PC-9 (cell line): ENCODE results near the gene PPP2R5E.

Experiments
- EZH2 ChIP-seq: fragments of 200-600 bp; sonication (generic); IDR thresholded peaks from 2 replicates; pipeline ENCODE4 v1.8.0; 2017; ENCODE audit warnings: antibody characterized with exemption, low read depth
- TF ChIP-seq, protein P1 (sequence below): fragments of 200-600 bp; sonication (generic); conservative IDR thresholded peaks from 2 replicates; pipeline ENCODE4 v1.6.1; 2017; ENCODE audit warnings: mixed run types, antibody characterized with exemption, mild to moderate bottlenecking, moderate library complexity

DNA sequence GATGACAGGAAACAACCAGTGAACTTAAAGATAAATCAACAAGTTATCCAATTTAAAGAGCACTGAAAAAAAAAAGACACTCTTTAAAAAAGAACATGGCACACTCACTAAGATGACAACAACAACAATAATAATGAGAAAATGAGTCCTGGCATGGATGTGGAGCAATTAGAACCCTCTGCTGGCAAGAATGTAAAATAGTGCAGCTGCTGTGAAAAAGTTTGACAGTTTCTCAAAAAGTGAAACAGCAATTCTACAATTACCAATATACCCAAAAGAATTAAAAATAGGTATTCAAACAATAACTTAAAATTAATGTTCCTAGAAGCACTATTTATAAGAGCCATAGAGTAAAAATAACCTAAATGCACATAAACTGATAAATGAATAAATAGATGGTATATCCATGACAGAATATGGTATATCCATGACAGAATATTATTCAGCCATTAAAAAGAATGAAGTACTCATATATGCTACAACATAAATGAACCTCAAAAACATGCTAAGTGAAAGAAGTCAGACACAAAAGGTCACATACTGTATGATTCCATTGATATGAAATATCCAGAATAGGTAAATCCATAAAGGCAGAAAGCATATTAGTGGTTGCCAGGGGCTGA lies 175.3 kb downstream of the PPP2R5E start:
- TF ChIP-seq, protein P1, sequence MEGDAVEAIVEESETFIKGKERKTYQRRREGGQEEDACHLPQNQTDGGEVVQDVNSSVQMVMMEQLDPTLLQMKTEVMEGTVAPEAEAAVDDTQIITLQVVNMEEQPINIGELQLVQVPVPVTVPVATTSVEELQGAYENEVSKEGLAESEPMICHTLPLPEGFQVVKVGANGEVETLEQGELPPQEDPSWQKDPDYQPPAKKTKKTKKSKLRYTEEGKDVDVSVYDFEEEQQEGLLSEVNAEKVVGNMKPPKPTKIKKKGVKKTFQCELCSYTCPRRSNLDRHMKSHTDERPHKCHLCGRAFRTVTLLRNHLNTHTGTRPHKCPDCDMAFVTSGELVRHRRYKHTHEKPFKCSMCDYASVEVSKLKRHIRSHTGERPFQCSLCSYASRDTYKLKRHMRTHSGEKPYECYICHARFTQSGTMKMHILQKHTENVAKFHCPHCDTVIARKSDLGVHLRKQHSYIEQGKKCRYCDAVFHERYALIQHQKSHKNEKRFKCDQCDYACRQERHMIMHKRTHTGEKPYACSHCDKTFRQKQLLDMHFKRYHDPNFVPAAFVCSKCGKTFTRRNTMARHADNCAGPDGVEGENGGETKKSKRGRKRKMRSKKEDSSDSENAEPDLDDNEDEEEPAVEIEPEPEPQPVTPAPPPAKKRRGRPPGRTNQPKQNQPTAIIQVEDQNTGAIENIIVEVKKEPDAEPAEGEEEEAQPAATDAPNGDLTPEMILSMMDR = no peak
- no peak for TF ChIP-seq EZH2
